GM23338 (cell line): ENCODE results near the gene CLDN15.

Source experiments
- CTCF ChIP-seq, 2 experiments: fragments of 200-600 bp in 1 of 2; sonication (generic) in 1 of 2; conservative IDR thresholded peaks; 2 replicates each; pipeline versions ENCODE4 v1.5.1 to v1.6.1; 2016 to 2017; ENCODE audit warnings: antibody characterized with exemption in 2 of 2, low read depth in 2 of 2, mild to moderate bottlenecking in 2 of 2, moderate library complexity in 1 of 2
- EZH2 ChIP-seq: fragments of 200-600 bp; sonication (generic); IDR thresholded peaks from one replicate; pipeline ENCODE4 v1.8.0; 2017; ENCODE audit warnings: antibody characterized with exemption, mild to moderate bottlenecking, low read depth; ENCODE audit not compliant: unreplicated experiment
- EZH2phosphoT487 ChIP-seq: fragments of 200-600 bp; sonication (generic); IDR thresholded peaks from one replicate; pipeline ENCODE4 v1.8.1; 2018; ENCODE audit warnings: antibody characterized with exemption; ENCODE audit not compliant: unreplicated experiment
- JUNB ChIP-seq: IDR thresholded peaks from one replicate; pipeline ENCODE4 v1.6.1; 2016; ENCODE audit warnings: antibody characterized with exemption; ENCODE audit not compliant: unreplicated experiment
- POLR2AphosphoS5 ChIP-seq: IDR thresholded peaks from 2 replicates; pipeline ENCODE4 v1.6.1; 2016; ENCODE audit warnings: antibody characterized with exemption, low read depth
- REST ChIP-seq: IDR thresholded peaks from one replicate; pipeline ENCODE4 v1.6.1; 2018; ENCODE audit warnings: antibody characterized with exemption; ENCODE audit not compliant: unreplicated experiment
- STAT1 ChIP-seq: IDR thresholded peaks from one replicate; pipeline ENCODE4 v1.6.1; 2016; ENCODE audit warnings: antibody characterized with exemption; ENCODE audit not compliant: unreplicated experiment
- ZNF114 ChIP-seq: fragments of 250-450 bp; sonication (Bioruptor Pico); IDR thresholded peaks from 2 replicates; pipeline ENCODE4 v1.5.0; 2020; ENCODE audit warnings: mild to moderate bottlenecking, moderate library complexity
- ZNF331 ChIP-seq: fragments of 250-450 bp; sonication (Bioruptor Pico); IDR thresholded peaks from 2 replicates; pipeline ENCODE4 v1.5.0; 2020; ENCODE audit warnings: low read depth, mild to moderate bottlenecking, moderate library complexity

- TF ChIP-seq CTCF (conservative IDR thresholded peaks at IDR 0.05; ENCODE audit: low read depth in 2 of 2) = peak in 1 of 2 experiments; percentile 47; a peak in 2 of 4 replicates
- TF ChIP-seq EZH2 = no peak
- no peak for TF ChIP-seq JUNB
- no peak for TF ChIP-seq STAT1
- TF ChIP-seq EZH2phosphoT487 = no peak
- TF ChIP-seq POLR2AphosphoS5 = no peak
- no peak for TF ChIP-seq ZNF114 (CRISPR knock-in tag)
- TF ChIP-seq REST = no peak
- no peak for TF ChIP-seq ZNF331 (CRISPR knock-in tag)
Observed at GRCh38 chr7:101212014-101212413, 25.6 kb downstream of the CLDN15 start.
